Esophagus (tissue), 2 donors: ENCODE measurements around the gene FNIP2. TPM values are rescaled to one million over a fixed set of nuclear protein-coding genes. Genes with fewer than 3 reads are reported as not detected.

ENCODE experiments used
- H3K27ac ChIP-seq, 2 donors: one replicate each; pipeline ENCODE4 v1.5.1; 2013; ENCODE audit warnings: low read depth in 2 of 2, mild to moderate bottlenecking in 2 of 2, inconsistent platforms in 1 of 2, low read length in 1 of 2, moderate library complexity in 1 of 2
- H3K27me3 ChIP-seq, 2 donors: one replicate each; pipeline ENCODE4 v1.6.1; 2013; ENCODE audit warnings: low read length in 2 of 2, control low read depth in 1 of 2, mild to moderate bottlenecking in 1 of 2; ENCODE audit not compliant: insufficient read depth in 2 of 2, control insufficient read depth in 1 of 2
- H3K36me3 ChIP-seq, 2 donors: one replicate each; pipeline ENCODE4 v1.6.1; 2013; ENCODE audit warnings: low read length in 1 of 2; ENCODE audit not compliant: control insufficient read depth in 2 of 2, insufficient read depth in 2 of 2
- H3K4me1 ChIP-seq, 2 donors: one replicate each; pipeline ENCODE4 v1.6.1; 2013; ENCODE audit warnings: low read length in 1 of 2; ENCODE audit not compliant: control insufficient read depth in 2 of 2, insufficient read depth in 2 of 2
- H3K4me3 ChIP-seq, 2 donors: one replicate each; pipeline ENCODE4 v1.5.1; 2013; ENCODE audit warnings: low read length in 2 of 2, mild to moderate bottlenecking in 2 of 2, low read depth in 1 of 2, moderate library complexity in 1 of 2
- H3K9me3 ChIP-seq, 2 donors: one replicate each; pipeline ENCODE4 v1.6.1; 2013; ENCODE audit warnings: mild to moderate bottlenecking in 2 of 2, low read depth in 1 of 2, low read length in 1 of 2, moderate library complexity in 1 of 2; ENCODE audit not compliant: control insufficient read depth in 2 of 2, insufficient read depth in 1 of 2
- WGBS, 2 donors: extraction: QIAGEN DNeasy Blood & Tissue Kit; methylation state at CpG; one replicate each; pipeline ENCODE4 v1.1.7; 2013; 5-methylcytosine and 5-hydroxymethylcytosine counted together
- polyA plus RNA-seq, 2 donors: library from polyadenylated mRNA; stranded (reverse); fragments of 200-250 nt; gene quantifications; one replicate each; pipeline ENCODE4 v1.2.3, GENCODE V29; 2013
- donor health status: healthy with polysubstance abuse.
- donor health status: Bipolar disorder and iron deficiency.

FNIP2 gene
- polyA plus RNA-seq, 2 donors, result 2.0 to 2.9 TPM

- no peaks in the 10 kb centered on the region for H3K36me3 ChIP-seq
- 63 to 96% methylated on average over 2 of the region's 2 CpGs for WGBS, 2 donors
Observed at GRCh38 chr4:158837527-158838141, 68.8 kb downstream of the FNIP2 start.

GRCh38 chr4:158840131-158840530 lies 71.3 kb downstream of the FNIP2 start:
- H3K4me1 ChIP-seq, result no peaks in the 10 kb centered on the region
- no peaks in the 10 kb centered on the region for H3K36me3 ChIP-seq
- H3K27ac ChIP-seq, result no peak overlapping the region
- no peak overlapping the region for H3K4me3 ChIP-seq
- H3K27me3 ChIP-seq, result no peaks in the 10 kb centered on the region
- no peaks in the 10 kb centered on the region for H3K9me3 ChIP-seq
- WGBS, 2 donors, result 97 to 98% methylated on average over 4 of the region's 4 CpGs

More at GRCh38 chr4:158837527-158838141, 68.8 kb downstream of the FNIP2 start:
- H3K9me3 ChIP-seq, result no peaks in the 10 kb centered on the region
- H3K4me3 ChIP-seq, result no peak overlapping the region
- no peak overlapping the region for H3K27ac ChIP-seq
- no peaks in the 10 kb centered on the region for H3K27me3 ChIP-seq
- no peaks in the 10 kb centered on the region for H3K4me1 ChIP-seq

- 68 to 72% methylated on average over 3 of the region's 3 CpGs for WGBS, 2 donors
- no peaks in the 10 kb centered on the region for H3K27me3 ChIP-seq
- no peaks in the 10 kb centered on the region for H3K36me3 ChIP-seq
- no peaks in the 10 kb centered on the region for H3K9me3 ChIP-seq
- H3K4me3 ChIP-seq, result no peak overlapping the region
- no peaks in the 10 kb centered on the region for H3K4me1 ChIP-seq
- H3K27ac ChIP-seq, result no peak overlapping the region
Observed at GRCh38 chr4:158841540-158841939, 72.7 kb downstream of the FNIP2 start.

GRCh38 chr4:158845311-158846041 lies 76.7 kb downstream of the FNIP2 start:
- Histone ChIP-seq H3K36me3 (peaks cover 0 to 7% of the 10 kb centered on the region in 2 donors), H3K27me3 (no peaks in the 10 kb centered on the region), H3K27ac (no peak overlapping the region), H3K9me3 (no peaks in the 10 kb centered on the region), H3K4me1 (no peaks in the 10 kb centered on the region), H3K4me3 (no peak overlapping the region)
- WGBS, 2 donors, result 82 to 88% methylated on average over 4 of the region's 4 CpGs

- no peaks in the 10 kb centered on the region for H3K4me1 ChIP-seq
- H3K36me3 ChIP-seq, result peaks cover 0 to 7% of the 10 kb centered on the region in 2 donors
- H3K4me3 ChIP-seq, result no peak overlapping the region
- 94 to 95% methylated on average over 4 of the region's 4 CpGs for WGBS, 2 donors
- H3K27me3 ChIP-seq, result no peaks in the 10 kb centered on the region
- H3K27ac ChIP-seq, result no peak overlapping the region
- H3K9me3 ChIP-seq, result no peaks in the 10 kb centered on the region
Observed at GRCh38 chr4:158847535-158847934, 78.7 kb downstream of the FNIP2 start.

- 81 to 84% methylated on average over 2 of the region's 2 CpGs for WGBS, 2 donors
- Histone ChIP-seq H3K27me3 (no peaks in the 10 kb centered on the region), H3K27ac (no peak overlapping the region), H3K4me3 (no peak overlapping the region), H3K9me3 (no peaks in the 10 kb centered on the region), H3K36me3 (peaks cover 0 to 7% of the 10 kb centered on the region in 2 donors), H3K4me1 (no peaks in the 10 kb centered on the region)
Observed at GRCh38 chr4:158849681-158850080, 80.9 kb downstream of the FNIP2 start.

- Histone ChIP-seq H3K36me3 (peaks cover 0 to 7% of the 10 kb centered on the region in 2 donors), H3K4me3 (no peak overlapping the region), H3K4me1 (no peaks in the 10 kb centered on the region), H3K27ac (no peak overlapping the region), H3K27me3 (no peaks in the 10 kb centered on the region), H3K9me3 (no peaks in the 10 kb centered on the region)
Observed at GRCh38 chr4:158850371-158850770, 81.5 kb downstream of the FNIP2 start.

GRCh38 chr4:158850800-158851644 lies 82.2 kb downstream of the FNIP2 start:
- Histone ChIP-seq H3K4me3 (no peak overlapping the region), H3K4me1 (no peaks in the 10 kb centered on the region), H3K27me3 (no peaks in the 10 kb centered on the region), H3K27ac (no peak overlapping the region), H3K36me3 (peaks cover 0 to 7% of the 10 kb centered on the region in 2 donors), H3K9me3 (no peaks in the 10 kb centered on the region)
- 41 to 62% methylated on average over 7 of the region's 7 CpGs for WGBS, 2 donors

GRCh38 chr4:158854236-158854635 lies 85.4 kb downstream of the FNIP2 start:
- Histone ChIP-seq H3K27me3 (no peaks in the 10 kb centered on the region), H3K4me3 (no peak overlapping the region), H3K4me1 (no peaks in the 10 kb centered on the region), H3K36me3 (no peaks in the 10 kb centered on the region), H3K9me3 (no peaks in the 10 kb centered on the region), H3K27ac (no peak overlapping the region)
- 95% methylated on average over 6 of the region's 6 CpGs for WGBS, 2 donors
